Neural cell (in vitro differentiated cells): ENCODE results near the gene NOP9.

Experiments used
- POLR2AphosphoS5 ChIP-seq: IDR thresholded peaks from 2 replicates; pipeline ENCODE4 v1.6.1; 2012
- REST ChIP-seq: IDR thresholded peaks from 2 replicates; pipeline ENCODE4 v1.6.1; 2012; ENCODE audit warnings: borderline replicate concordance

- TF ChIP-seq POLR2AphosphoS5 (no peak), REST (no peak)
These were observed 7.5 kb downstream of the NOP9 start for GRCh38 chr14:24307156-24307574.
